Measurements from ENCODE around the gene VPS13C. TPM values are rescaled to one million over a fixed set of nuclear protein-coding genes. Genes with fewer than 3 reads are reported as not detected.

VPS13C gene
- polyA plus RNA-seq, 2 of the 4 experiments (the other 2 are of a cell fraction), result 13.2 to 26.5 TPM

DNA sequence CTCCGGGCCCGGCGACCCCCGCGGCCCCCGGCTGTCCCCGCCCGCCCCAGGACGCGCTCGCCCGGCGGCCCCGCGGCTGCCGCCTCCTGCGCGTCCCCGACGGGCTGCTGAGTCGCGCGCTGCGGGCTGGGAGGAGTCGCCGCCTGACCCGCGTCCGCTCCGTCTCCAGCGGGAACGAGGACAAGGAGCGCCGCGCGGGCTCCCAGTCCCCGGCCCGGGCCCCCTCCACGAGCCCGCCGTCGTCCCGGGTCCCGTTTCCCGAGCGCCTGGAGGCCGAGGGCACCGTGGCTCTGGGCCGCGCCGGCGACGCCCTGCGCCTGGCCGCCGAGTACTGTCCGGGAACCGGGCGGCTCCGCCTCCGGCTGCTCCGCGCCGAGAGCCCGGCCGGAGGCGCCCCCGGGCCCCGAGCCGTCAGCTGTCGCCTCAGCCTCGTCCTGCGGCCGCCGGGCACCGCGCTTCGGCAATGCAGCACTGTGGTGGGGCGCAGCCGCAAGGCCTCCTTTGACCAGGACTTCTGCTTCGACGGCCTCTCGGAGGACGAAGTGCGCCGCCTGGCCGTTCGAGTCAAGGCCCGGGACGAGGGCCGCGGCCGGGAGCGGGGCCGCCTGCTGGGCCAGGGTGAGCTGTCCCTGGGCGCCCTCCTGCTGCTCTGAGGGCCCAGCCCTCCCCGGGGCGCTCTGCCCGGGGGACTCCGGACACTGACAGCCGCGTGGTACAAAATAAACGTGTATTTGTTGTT, 8.0 kb upstream of the VPS13C start:
- ChIA-PET CTCF (interaction anchor here (0.6 to 9.9 kb wide), 19 partner anchors 5 to 239 kb away, joined by 3 to 86 read pairs (median 3); partner anchors contain the start of genes C2CD4A, C2CD4B and VPS13C), POLR2A (interaction anchor here (0.8 to 1.0 kb wide), 2 partner anchors 8 to 104 kb away, joined by 3 to 4 read pairs; partner anchors contain the start of gene VPS13C)
- no peaks in the 10 kb centered on the region for H3K9me3 ChIP-seq
- H3K4me2 ChIP-seq, result peak overlapping the region; percentile 71
- H3K4me3 ChIP-seq, result peak overlapping the region; percentile 58
- peaks cover 26% of the 10 kb centered on the region for H3K4me1 ChIP-seq
- peak; percentile 77 to 88 for ATAC-seq
- WGBS (ENCODE audit: missing lambda C conversion rate), result 2% methylated on average over 7 of the region's 103 CpGs
- TF ChIP-seq BHLHE40 (IDR thresholded peaks at IDR 0.05; ENCODE audit: low read depth, low read length) (no peak), HOXB5 (CRISPR knock-in tag; IDR thresholded peaks at IDR 0.05) (peak; percentile 49; the same call in 1 of the 2 replicates), SREBF2 (IDR thresholded peaks at IDR 0.05) (no peak), NFE2L2 (conservative IDR thresholded peaks at IDR 0.05; ENCODE audit: low read length) (no peak), PHF8 (IDR thresholded peaks at IDR 0.05; ENCODE audit: borderline replicate concordance, low read depth) (peak; percentile 47; the same call in 1 of the 2 replicates), TFCP2L1 (CRISPR knock-in tag; IDR thresholded peaks at IDR 0.05) (no peak), CHD2 (IDR thresholded peaks at IDR 0.05; ENCODE audit: low read length, partially characterized antibody) (no peak), POLR2A (IDR thresholded peaks at IDR 0.05; ENCODE audit: low read length) (no peak), ESRRA (IDR thresholded peaks at IDR 0.05; ENCODE audit: borderline replicate concordance, low read length) (no peak), MYC (IDR thresholded peaks at IDR 0.05; ENCODE audit: borderline replicate concordance, low read length) (no peak), CBX2 (IDR thresholded peaks at IDR 0.05; ENCODE audit: borderline replicate concordance, low read depth) (no peak), RAD21 (conservative IDR thresholded peaks at IDR 0.05 in 1 of 2, IDR thresholded peaks at IDR 0.05 in 1 of 2) (peak in 1 of 2 experiments; percentile 38; a peak in 2 of 5 replicates), SMC3 (IDR thresholded peaks at IDR 0.05) (peak; percentile 39; the same call in 1 of the 3 replicates), HDAC2 (IDR thresholded peaks at IDR 0.05) (no peak), RARB (CRISPR knock-in tag; IDR thresholded peaks at IDR 0.05) (no peak), RFX5 (IDR thresholded peaks at IDR 0.05) (no peak), CEBPB (IDR thresholded peaks at IDR 0.05) (no peak), CHD4 (IDR thresholded peaks at IDR 0.05; ENCODE audit: borderline replicate concordance) (no peak), NR3C1 (IDR thresholded peaks at IDR 0.05) (no peak), JUN (IDR thresholded peaks at IDR 0.05) (peak in 1 of 2 experiments; percentile 76; a peak in 3 of 5 replicates), ZC3H11A (IDR thresholded peaks at IDR 0.05) (no peak)
- TF ChIP-seq, protein P1, sequence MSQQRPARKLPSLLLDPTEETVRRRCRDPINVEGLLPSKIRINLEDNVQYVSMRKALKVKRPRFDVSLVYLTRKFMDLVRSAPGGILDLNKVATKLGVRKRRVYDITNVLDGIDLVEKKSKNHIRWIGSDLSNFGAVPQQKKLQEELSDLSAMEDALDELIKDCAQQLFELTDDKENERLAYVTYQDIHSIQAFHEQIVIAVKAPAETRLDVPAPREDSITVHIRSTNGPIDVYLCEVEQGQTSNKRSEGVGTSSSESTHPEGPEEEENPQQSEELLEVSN (IDR thresholded peaks at IDR 0.05; ENCODE audit: borderline replicate concordance, low read depth), result peak; percentile 78; the same call in 1 of the 2 replicates
- TF ChIP-seq, protein P2, sequence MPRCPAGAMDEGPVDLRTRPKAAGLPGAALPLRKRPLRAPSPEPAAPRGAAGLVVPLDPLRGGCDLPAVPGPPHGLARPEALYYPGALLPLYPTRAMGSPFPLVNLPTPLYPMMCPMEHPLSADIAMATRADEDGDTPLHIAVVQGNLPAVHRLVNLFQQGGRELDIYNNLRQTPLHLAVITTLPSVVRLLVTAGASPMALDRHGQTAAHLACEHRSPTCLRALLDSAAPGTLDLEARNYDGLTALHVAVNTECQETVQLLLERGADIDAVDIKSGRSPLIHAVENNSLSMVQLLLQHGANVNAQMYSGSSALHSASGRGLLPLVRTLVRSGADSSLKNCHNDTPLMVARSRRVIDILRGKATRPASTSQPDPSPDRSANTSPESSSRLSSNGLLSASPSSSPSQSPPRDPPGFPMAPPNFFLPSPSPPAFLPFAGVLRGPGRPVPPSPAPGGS (IDR thresholded peaks at IDR 0.05), result no peak
- TF ChIP-seq, protein P3, sequence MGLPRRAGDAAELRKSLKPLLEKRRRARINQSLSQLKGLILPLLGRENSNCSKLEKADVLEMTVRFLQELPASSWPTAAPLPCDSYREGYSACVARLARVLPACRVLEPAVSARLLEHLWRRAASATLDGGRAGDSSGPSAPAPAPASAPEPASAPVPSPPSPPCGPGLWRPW (IDR thresholded peaks at IDR 0.05), result no peak
- TF ChIP-seq, protein P4, sequence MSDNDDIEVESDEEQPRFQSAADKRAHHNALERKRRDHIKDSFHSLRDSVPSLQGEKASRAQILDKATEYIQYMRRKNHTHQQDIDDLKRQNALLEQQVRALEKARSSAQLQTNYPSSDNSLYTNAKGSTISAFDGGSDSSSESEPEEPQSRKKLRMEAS (IDR thresholded peaks at IDR 0.05), result peak; percentile 79
- TF ChIP-seq, protein P5, sequence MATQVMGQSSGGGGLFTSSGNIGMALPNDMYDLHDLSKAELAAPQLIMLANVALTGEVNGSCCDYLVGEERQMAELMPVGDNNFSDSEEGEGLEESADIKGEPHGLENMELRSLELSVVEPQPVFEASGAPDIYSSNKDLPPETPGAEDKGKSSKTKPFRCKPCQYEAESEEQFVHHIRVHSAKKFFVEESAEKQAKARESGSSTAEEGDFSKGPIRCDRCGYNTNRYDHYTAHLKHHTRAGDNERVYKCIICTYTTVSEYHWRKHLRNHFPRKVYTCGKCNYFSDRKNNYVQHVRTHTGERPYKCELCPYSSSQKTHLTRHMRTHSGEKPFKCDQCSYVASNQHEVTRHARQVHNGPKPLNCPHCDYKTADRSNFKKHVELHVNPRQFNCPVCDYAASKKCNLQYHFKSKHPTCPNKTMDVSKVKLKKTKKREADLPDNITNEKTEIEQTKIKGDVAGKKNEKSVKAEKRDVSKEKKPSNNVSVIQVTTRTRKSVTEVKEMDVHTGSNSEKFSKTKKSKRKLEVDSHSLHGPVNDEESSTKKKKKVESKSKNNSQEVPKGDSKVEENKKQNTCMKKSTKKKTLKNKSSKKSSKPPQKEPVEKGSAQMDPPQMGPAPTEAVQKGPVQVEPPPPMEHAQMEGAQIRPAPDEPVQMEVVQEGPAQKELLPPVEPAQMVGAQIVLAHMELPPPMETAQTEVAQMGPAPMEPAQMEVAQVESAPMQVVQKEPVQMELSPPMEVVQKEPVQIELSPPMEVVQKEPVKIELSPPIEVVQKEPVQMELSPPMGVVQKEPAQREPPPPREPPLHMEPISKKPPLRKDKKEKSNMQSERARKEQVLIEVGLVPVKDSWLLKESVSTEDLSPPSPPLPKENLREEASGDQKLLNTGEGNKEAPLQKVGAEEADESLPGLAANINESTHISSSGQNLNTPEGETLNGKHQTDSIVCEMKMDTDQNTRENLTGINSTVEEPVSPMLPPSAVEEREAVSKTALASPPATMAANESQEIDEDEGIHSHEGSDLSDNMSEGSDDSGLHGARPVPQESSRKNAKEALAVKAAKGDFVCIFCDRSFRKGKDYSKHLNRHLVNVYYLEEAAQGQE (IDR thresholded peaks at IDR 0.05), result no peak
- TF ChIP-seq, protein P6, sequence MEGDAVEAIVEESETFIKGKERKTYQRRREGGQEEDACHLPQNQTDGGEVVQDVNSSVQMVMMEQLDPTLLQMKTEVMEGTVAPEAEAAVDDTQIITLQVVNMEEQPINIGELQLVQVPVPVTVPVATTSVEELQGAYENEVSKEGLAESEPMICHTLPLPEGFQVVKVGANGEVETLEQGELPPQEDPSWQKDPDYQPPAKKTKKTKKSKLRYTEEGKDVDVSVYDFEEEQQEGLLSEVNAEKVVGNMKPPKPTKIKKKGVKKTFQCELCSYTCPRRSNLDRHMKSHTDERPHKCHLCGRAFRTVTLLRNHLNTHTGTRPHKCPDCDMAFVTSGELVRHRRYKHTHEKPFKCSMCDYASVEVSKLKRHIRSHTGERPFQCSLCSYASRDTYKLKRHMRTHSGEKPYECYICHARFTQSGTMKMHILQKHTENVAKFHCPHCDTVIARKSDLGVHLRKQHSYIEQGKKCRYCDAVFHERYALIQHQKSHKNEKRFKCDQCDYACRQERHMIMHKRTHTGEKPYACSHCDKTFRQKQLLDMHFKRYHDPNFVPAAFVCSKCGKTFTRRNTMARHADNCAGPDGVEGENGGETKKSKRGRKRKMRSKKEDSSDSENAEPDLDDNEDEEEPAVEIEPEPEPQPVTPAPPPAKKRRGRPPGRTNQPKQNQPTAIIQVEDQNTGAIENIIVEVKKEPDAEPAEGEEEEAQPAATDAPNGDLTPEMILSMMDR (IDR thresholded peaks at IDR 0.05), result peak; percentile 33; the same call in 2 of the 3 replicates
- DNase-seq (ENCODE audit: low read depth in 1 of 2, low spot score in 1 of 2), result peak; percentile 29 to 81
- peak overlapping the region; percentile 70 to 80 for H3K27ac ChIP-seq
- FAIRE-seq, result no peak

Data from A549 (cell line).